ENCODE data around the gene RRP15.
"Not testable (repeated sequence)": the region's sequence is repeated elsewhere in the genome, so short reads cannot be mapped to it uniquely, and the experiment has no call there.

RRP15 gene

DNA sequence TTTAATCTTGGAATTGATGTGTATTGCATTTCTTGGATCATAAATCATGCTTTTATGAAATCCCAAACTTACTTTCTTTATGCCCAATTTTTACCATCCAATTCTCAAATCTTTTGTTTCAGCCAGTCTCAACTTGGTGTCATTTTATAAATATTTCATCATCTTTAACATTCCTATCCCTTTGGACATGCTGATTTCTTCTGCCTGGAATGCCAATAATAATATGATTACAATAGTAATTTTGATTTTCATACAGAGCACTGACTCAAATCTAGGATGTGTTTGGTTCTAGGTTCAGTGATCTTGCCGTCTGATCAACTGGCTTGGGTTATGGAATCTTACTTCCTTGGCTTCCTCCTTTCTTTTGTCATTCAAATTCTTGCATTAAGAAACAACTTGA, 12.8 kb downstream of the RRP15 start:
- no peak for FAIRE-seq

DNA sequence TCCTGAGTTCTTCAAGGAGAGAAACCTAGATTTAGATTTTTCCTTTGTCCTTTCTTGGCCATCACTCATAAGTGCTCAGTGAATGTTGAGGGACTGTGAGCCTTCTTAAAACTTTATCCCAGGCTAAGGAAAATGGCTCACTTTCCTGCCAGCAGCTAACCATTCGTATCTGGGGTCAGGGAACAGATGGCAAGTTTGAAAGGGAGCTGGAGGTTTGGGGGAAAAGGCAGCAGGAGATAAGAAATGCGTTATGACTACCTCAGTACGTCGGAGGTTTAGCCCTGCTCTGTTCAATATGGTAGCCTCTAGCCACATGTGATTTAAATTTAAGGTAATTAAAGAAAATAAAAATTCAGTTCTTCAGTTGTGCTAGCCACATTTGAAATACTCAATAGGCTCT, 13.3 kb downstream of the RRP15 start:
- no peak for FAIRE-seq

DNA sequence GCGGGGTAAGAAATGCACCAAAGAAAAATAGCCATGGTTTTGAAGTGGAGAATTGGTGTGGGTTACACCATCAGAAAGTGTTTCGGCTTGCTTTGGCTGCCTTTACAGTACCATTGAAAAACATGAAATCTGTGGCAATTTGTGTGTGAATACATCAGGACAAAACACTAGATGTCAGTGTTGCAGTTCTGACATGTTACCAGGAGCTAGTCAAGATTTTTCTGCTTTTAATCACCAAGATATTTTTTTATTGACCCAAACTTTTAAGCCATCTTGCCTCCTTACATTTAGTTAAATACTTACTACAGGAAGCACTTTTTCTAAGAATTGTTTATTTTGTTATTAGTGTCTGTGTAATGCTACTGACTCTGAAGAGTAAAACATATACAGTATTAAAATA, 14.3 kb downstream of the RRP15 start:
- FAIRE-seq, result peak; percentile 66

DNA sequence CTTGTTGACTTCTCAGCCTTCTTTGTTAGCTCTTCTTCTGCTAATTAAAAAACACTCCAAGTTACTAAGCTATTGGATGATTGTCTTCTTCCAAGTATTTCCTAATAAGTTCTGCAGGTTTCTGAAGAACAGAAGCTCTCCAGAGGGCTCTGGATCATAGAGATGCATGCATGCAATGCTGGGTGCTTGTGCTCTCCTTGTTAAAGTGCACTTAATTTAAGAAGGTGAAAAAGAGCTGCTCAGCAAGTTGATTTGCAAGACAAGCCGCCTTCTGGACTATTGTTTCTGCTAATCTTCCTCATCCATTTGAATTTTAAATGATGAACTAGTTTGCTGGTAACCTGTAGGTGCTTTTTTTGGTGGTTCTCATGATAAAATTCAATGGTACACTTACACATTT, 16.1 kb downstream of the RRP15 start:
- FAIRE-seq, result no peak

DNA sequence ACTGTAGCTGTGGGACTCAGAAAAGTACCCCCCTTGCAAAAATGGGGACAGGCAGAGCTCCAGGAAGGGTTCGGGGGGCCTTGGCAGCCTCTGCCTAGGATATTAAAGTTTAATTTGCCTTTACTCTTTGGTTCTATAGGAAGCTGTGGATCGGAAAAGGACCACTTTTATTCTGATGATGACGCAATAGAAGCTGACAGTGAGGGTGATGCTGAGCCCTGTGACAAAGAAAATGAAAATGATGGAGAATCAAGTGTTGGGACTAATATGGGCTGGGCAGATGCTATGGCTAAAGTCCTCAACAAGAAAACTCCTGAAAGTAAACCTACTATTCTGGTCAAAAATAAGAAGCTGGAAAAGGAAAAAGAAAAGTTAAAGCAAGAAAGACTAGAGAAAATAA, 17.1 kb downstream of the RRP15 start:
- FAIRE-seq, result no peak

DNA sequence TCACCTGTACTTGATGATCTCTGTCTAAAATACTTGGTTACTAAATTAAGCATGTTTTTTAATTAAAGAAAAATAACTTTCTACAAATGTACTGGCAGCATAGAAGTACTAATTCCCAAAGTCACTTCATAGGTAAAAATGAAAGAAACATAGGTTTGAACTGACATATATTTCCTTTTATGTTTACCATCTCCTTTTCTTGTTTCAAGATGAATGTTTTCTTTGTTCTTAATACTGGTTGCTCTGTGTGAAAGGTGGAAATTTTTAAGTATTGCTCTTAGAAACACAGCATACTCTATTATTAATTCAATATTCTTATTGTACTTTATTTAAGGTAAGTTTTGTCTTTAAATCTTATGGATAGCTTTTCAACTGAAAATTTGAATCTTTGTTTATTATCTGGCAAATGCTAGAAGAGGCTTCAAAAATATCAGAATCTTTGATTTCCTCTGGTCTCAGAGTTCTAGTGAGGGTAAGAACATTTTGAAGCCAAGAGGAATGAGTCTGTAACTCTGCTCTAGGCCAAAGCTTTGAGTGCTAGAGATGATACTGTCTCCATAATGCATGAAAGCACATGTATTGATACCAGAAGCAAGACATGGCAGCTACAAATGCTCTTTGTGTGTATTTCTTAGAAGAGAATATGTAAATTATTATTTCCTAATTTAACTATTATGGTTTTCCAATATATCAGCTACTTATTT, 18.2 kb downstream of the RRP15 start:
- FAIRE-seq, result no peak

DNA sequence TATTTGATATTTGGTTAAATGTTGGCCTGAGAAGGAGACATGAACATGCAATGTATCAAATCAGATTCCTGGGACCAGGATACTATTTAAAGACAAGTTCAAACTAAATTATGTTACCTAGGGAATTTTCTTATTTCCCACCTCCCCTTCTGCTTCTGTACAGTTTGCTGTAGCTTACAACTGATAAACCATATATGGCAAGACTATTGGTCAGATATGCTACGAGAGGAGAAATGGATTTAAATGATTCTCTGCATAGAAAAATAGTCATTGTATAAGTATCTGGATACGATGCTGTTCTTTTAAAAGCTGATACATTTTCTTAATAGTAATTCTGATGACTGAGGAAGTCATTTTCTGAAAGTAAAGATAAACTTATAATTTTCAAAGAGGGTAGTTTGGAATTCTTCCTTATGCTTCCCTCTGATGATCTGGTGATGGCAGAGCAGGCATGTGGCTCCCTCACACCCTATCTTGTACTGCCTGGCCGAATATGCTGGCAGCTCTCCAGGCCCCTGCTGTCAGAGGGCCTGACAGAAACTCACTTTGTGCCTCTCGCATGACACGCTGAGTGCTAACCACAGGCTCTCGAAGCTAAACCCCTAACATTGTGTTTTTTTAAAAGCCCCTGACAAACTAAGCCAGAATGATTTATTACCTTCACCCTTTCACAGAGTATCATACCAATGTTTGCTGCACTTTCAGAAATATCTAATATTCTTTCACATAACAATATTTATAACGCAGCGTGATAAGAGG, 19.4 kb downstream of the RRP15 start:
- FAIRE-seq, result no peak

DNA sequence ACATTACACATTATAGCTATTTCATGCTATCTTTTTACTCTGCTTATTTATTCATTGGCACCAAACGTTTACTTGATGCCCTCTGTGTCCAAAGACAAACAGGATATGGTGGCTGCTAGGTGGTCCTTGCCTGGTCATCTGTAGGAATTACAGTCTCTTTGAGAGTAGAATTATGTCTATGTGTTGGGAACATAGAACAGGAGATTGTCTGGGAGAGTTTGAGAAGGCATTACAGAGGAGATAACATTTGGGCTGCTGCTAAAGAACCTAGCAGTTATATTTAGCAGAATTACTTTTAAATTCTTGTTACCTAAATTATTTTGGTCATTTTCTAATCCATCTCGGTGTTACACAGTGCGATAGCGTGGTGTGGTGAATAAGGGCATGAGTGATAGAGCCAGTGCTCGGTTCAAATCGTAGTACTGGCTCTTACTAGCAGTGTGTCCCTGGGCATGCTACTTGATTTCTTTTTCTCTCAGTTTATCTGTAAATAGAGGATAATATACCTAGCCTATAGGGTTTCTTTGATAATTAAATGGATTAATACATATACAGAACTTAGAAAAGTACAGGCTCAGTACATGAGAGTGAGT, 20.5 kb downstream of the RRP15 start:
- no peak for FAIRE-seq

DNA sequence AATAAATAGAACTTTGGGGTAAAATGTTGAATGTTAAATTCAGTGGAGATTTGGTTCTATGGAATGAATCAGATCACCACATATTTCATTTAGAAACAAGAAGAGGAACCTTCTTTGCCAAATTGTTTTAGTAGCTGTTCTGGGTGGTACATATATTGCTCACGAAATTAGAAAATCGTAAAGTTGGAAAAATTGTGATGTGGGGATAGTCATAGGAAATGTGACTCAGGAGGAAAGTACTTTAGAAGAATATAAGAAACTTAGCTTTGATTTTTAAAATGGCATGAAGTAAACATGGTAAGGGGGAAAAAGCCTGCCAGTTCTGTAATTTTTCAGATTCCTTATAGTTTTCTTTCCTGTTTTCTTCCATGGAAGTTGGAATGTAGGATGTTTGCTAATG, 27.4 kb downstream of the RRP15 start:
- FAIRE-seq, result no peak

DNA sequence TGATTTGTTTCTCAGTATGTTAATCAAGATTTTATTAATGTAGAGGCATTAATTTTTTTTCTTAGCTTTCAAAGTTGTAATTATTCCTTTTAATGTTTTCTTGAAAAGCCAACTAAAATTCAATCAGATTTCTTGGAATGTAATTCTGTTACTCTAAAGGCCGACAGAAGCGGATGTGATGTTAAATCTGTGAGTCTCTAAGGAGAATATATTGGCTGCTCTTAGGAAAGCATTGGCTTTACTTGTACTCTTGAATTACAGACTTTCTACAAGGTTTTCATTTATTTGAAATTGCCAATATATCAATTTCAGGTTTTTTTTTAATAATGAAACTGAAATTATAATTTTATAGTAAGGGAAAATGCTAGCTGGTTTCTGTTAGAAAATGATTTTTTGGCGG, 29.2 kb downstream of the RRP15 start:
- FAIRE-seq, result peak; percentile 37

DNA sequence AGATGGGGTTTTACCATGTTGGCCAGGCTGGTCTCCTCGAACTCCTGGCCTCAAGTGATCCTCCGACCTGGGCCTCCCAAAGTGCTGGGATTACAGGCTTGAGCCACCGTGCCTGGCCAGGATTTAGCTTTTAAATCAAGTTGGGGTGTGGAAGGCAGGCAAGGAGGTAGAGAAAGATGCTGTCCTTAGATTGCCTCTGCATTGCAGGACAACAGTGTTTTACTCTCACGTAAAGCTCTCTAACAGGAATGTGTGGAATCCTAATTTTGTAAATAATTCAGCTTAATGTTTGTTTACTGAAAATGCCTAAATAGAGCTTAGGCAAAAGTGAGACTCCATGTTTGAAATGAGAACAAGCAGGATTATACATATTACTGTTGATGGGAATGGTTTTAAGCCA, 30.5 kb downstream of the RRP15 start:
- FAIRE-seq, result no peak

DNA sequence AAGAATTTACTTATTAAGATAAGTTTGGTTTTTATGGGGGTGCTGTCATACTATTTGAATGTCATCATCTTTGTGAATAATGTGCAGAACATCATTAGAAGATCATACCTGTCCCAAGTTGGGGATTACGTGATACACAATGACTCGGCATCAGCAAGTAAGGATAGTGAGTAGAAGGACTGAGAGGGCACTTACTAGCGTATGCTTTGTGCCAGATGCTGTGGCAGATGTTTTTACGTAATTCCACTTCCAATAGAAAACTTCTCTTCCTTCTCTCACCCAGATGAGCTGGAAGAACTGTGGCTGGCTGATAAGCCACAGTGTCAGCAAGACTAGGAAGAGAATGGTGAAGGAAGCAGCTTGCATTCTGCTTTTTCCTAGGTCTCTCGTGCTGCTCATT, 32.0 kb downstream of the RRP15 start:
- FAIRE-seq, result no peak

DNA sequence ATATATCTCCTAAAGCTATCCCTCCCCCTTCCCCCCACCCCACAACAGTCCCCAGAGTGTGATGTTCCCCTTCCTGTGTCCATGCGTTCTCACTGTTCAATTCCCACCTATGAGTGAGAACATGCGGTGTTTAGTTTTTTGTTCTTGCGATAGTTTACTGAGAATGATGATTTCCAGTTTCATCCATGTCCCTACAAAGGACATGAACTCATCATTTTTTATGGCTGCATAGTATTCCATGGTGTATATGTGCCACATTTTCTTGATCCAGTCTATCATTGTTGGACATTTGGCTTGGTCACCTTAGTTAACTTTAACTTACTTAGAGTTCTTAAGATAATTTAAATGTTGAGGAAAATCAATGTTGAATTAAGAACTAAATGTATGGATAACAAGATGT, 35.1 kb downstream of the RRP15 start:
- not testable (repeated sequence) for FAIRE-seq

DNA sequence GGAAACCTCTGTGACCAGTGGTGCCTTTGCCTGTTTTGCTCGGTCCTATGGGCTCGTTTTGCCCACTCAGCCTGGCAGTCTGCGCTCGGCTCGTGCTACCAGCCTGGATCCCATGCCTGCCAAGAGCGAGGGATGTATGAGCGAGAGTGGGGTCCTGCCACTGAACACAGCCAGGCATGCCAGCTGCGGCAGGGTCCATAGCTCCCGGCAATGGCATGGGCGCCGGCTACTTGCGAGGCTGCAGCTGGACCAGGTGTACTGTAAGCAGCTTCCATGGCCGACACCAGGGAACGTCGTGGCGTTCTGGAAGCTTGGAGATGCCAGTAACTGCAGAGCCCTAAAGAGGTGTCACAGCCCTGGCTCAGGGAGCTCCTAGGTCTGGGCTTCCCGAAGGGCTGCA, 37.7 kb downstream of the RRP15 start:
- no peak for FAIRE-seq

DNA sequence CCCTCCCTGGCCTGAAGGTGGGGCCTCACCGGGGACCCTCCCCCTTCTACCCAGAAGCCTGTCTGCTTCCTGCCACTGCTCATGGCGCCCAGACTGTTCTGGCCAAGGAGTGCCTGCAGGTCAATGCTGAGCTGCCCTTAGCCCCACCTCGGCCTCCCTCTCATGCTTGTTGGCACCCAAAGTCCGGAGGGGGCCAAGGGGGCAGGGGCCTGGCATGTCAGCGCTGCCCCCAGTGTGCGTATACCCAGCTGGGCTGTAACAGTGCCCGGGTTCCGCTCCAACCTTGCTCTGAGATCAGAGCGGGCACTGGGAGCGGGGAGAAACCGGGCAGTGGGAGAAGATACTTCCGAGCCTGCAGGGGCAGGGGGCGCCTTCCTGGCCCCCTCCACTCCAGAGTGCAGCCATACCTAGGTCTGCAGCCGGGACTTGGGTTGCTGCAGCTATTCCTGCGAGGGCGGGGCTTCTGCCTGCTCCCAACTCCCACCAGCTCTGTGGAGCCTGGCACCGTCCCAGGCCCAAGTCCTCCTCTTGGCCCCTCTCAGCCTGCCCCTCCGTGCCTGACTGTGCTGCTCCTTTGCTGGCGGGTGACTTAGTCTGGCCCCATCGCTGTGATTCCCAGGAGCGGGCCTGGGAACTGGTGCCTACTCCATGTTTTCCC, 38.6 kb downstream of the RRP15 start:
- no peak for FAIRE-seq

DNA sequence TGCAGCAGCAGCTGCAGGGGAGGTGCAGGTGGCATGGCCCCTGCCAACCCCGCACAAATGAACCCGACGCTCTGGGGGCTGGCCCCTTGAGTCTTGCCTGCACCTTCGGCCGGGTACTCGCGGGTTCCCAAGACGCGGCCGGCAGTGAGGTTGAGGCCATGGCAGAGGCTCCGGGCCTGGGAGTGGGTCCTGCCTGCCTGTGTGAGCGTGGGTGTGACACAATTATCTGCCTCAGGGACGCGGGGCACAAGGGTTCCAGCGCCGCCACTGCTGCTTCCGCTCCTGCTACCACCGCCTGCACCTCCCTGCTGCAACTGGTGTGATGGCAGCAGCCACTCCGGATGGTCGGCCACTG, 39.1 kb downstream of the RRP15 start:
- no peak for FAIRE-seq

DNA sequence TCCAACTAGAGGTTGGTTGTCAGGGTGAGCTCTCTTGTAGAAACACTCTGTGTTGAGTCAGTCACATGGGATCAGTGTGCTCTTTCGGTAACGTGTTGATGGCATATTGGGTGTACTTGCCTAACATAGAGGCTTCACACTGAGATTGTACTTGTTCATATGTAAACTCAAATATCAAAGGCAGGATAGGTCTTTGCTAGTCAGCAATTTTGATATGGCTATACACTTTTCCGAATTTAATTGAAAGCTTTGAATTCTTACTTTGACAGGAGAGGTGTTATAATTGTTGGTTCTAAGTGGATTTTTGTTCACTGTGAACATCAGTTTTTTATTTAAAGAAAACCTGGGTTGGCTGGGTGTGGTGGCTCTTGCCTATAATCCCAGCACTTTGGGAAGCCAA, 43.7 kb downstream of the RRP15 start:
- no peak for FAIRE-seq

DNA sequence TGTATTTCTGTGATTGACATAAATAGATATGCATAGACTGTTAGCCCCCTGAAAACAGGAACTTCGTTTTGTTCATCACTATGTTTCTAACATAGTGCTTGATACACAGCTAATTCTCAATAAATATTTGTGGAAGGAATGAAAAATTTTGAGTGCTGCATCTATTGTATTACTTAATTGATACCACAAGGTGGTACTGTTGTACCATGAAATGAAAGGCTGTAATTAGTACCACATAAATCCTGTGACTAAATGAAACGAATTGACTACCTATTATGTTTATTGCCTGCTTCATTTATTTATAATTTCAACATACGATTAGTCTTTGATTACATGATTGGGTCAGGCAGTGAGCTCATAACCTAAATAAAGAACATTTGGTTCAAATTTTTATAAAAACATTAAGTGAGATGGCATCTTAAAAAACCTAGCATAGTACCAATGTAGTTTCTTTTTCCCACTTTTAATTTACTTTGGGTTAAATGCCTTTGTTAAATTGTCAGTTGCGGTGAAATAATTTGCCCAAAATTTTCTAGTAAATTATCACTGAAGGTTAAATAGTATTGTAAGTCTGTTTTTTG, 45.0 kb downstream of the RRP15 start:
- peak; percentile 94 for FAIRE-seq

DNA sequence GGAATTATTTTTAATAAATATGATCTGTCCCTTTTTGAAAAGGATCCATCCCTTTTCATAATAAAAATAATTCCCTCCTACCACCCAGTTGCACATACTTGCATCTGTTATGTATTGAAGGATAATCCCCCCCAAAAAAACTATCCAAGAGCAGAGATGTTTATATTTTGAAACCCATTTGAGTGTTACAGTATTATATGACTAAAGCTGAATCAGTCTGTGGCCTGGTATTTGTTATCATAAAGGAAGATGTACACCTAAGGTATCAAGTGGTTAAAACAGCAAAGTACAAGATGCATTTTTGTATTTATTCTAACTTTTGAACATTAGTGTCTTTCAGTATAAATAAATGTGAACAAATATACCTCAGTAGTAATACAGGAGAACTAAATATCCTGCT, 47.3 kb downstream of the RRP15 start:
- FAIRE-seq, result no peak

DNA sequence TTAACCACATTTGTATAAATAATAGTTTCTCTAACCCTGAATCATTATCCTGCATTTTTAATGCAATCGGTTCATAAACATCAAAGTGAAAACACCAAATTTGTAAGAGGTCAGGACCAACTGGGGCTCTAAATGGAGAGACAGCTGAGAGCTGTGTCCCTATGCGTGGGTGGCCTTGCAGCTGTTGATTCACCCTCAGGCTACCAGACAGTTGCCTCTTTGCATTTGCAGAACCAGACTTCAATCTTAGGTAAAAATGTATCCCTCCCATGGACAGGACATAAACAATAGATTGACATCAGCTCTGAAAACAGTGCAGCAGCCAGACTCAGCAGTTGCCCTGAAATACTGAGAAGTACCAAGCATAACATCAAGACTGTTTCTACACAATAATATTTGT, 51.2 kb downstream of the RRP15 start:
- no peak for FAIRE-seq

DNA sequence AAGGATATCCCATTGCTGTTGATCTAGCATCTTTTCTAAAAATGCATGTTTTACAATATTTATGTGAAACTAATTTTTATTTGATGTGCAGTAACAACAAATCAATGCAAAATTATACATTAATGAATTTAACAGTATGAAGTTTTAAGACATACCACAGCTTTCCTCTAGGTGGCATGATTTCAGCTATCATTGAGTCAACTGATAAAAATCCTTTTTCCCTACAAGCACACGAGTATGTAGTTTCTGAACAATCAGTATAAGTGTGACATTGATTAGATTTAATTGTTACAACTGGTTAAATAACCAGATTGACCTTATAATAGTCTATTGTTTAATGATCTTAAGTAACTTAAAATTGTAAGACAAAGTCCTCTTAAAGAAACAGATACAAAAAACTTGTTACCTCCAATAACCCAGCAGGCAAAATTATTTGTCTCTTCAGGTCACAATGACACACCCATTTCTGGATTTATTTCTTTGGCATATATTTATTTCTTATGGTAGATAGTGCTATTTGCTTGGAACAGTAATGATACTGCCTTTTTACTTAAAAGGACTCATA, 54.3 kb downstream of the RRP15 start:
- FAIRE-seq, result peak; percentile 97

DNA sequence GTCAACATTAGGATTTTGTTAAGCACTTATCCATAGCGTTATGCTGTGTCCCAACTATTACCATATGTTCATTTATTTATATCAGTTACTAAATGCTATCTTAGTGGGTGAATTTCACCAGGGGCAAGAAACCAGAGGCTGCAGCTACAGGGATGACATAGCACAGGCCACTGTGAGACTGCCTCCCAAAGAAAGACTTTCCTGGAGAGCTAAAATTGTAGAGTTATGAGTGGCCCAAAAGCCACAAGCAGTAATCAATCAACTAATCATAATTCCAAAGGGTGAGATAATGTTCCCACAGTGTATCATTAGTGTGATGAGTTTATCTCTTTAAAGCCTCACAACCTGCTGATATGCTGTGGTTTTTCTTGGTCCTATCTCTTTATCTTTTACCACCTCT, 56.2 kb downstream of the RRP15 start:
- FAIRE-seq, result no peak

DNA sequence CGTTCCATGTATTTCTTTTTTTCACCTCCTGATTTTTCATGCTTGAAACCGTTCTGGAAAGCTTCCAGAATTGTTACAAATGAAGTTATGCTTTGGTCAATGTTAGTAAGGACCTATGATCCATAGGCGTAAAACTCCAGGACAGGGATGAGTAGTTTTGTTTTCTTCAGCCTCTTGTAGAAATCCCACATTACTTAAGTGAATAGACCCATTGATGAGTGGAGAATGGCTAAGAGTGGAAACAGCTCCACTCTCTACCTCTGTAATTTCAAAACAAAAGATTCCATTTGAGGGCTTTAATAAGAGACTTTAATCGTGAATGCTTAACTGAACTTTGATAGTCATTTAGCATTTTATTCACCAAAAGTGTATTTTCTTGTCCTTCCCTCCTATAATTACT, 57.0 kb downstream of the RRP15 start:
- no peak for FAIRE-seq

Measured in A204.1 (cell line).